Lower lobe of right lung (tissue), 2 donors: ENCODE results near the gene UTRN. TPM values are rescaled to one million over a fixed set of nuclear protein-coding genes. Genes with fewer than 3 reads are reported as not detected.

ENCODE experiments used
- ATAC-seq, 2 donors: fragments of 200-7000 bp; cut with Tn5 transposase; one replicate each; pipeline ENCODE4 v1.9.1; 2020 to 2022; ENCODE audit warnings: mild to moderate bottlenecking in 2 of 2, moderate library complexity in 2 of 2
- DNase-seq: peaks from one replicate; pipeline ENCODE4 v3.0.0-alpha.2; 2020
- H3K27ac ChIP-seq: fragments of 200-600 bp; one replicate; pipeline ENCODE4 v1.8.0; 2022
- H3K27me3 ChIP-seq: fragments of 200-600 bp; one replicate; pipeline ENCODE4 v1.8.0; 2022; ENCODE audit warnings: low read depth
- H3K36me3 ChIP-seq: fragments of 200-600 bp; one replicate; pipeline ENCODE4 v1.8.0; 2022; ENCODE audit warnings: mild to moderate bottlenecking
- H3K4me1 ChIP-seq: fragments of 200-600 bp; one replicate; pipeline ENCODE4 v1.8.0; 2022
- H3K4me3 ChIP-seq: fragments of 200-600 bp; one replicate; pipeline ENCODE4 v1.8.0; 2022; ENCODE audit warnings: mild to moderate bottlenecking
- H3K9me3 ChIP-seq: fragments of 200-600 bp; one replicate; pipeline ENCODE4 v1.8.0; 2022
- intact Hi-C: fragments of 100-400 bp; cut with DNase I; formaldehyde crosslinking; loops from one replicate; pipeline ENCODE4 v1.11.0; 2022
- total RNA-seq: library from RNA; stranded (reverse); fragmentation: NEBNext Ultra II Directional; extraction: Animal tissue kit (Norgen Biotek cat#: 25700); gene quantifications from one replicate; pipeline ENCODE4 v1.2.1, GENCODE V29; 2021
- TF ChIP-seq, protein P1 (sequence below): fragments of 200-600 bp; IDR thresholded peaks from one replicate; pipeline ENCODE4 v1.8.0; 2022; ENCODE audit warnings: antibody characterized with exemption, mild to moderate bottlenecking
- donor health status: DM: no; HTN: yes; CAD: no; lungs with severe emphysema.

UTRN gene
- total RNA-seq, 1 donor from 2014 or later: 275 TPM

DNA sequence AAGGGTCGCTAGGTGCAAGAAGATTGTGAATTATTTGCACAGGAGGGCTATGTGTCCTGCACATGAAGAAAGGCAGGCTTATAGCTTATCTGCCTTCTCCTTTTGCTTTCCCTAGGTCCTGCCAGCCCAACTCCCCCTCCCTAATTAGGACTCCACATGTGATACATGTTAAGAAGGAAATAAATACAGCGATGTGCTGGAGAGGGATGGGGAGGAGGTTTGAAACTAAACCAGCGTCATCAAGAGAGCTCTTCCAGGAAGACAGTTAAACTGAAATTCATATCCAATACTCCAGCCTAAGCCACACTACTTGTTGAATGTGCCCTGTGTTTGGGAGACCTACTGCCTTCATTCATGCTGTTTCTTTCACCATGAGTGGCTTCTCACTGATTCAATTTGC lies 34.9 kb upstream of the UTRN start:
- H3K4me3 ChIP-seq: no peak overlapping the region
- intact Hi-C loops: no loop called here
- H3K36me3 ChIP-seq: no peaks in the 10 kb centered on the region
- TF ChIP-seq, protein P1, sequence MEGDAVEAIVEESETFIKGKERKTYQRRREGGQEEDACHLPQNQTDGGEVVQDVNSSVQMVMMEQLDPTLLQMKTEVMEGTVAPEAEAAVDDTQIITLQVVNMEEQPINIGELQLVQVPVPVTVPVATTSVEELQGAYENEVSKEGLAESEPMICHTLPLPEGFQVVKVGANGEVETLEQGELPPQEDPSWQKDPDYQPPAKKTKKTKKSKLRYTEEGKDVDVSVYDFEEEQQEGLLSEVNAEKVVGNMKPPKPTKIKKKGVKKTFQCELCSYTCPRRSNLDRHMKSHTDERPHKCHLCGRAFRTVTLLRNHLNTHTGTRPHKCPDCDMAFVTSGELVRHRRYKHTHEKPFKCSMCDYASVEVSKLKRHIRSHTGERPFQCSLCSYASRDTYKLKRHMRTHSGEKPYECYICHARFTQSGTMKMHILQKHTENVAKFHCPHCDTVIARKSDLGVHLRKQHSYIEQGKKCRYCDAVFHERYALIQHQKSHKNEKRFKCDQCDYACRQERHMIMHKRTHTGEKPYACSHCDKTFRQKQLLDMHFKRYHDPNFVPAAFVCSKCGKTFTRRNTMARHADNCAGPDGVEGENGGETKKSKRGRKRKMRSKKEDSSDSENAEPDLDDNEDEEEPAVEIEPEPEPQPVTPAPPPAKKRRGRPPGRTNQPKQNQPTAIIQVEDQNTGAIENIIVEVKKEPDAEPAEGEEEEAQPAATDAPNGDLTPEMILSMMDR: no peak
- H3K27ac ChIP-seq: no peak overlapping the region
- H3K9me3 ChIP-seq: no peaks in the 10 kb centered on the region
- no peak for DNase-seq
- no peaks in the 10 kb centered on the region for H3K4me1 ChIP-seq
- no peaks in the 10 kb centered on the region for H3K27me3 ChIP-seq
- no peak for ATAC-seq

GRCh38 chr6:144252259-144252658 lies 32.9 kb upstream of the UTRN start:
- Histone ChIP-seq H3K27me3 (no peaks in the 10 kb centered on the region), H3K27ac (no peak overlapping the region), H3K9me3 (no peaks in the 10 kb centered on the region), H3K4me3 (no peak overlapping the region), H3K36me3 (no peaks in the 10 kb centered on the region), H3K4me1 (no peaks in the 10 kb centered on the region)
- no peak for ATAC-seq
- DNase-seq: no peak
- TF ChIP-seq, protein P1: no peak
- intact Hi-C loops: no loop called here

DNA sequence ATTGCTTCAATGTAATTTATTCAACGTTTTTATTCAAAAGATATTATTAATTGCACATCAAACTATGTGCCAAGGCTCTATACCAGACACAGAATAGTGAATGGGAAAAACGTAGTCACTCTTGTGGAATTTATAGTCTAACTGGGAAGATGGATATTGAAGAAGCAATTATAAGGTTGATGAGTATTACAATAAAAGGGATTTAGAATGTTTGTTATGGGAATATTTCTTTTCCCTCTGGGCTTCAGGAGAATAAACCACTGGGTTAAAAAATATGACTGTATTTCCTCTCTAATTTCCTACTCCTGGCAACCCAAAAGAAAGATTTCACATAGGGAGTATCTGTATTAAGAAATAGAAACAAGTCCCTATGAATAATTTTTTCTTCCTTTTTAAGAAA lies 25.1 kb upstream of the UTRN start:
- ATAC-seq (no peak), DNase-seq (no peak)
- no peaks in the 10 kb centered on the region for H3K27me3 ChIP-seq
- no peak overlapping the region for H3K27ac ChIP-seq
- intact Hi-C loops: no loop called here
- H3K9me3 ChIP-seq: no peaks in the 10 kb centered on the region
- TF ChIP-seq, protein P1: no peak
- no peak overlapping the region for H3K4me3 ChIP-seq
- H3K4me1 ChIP-seq: peaks cover 7% of the 10 kb centered on the region
- H3K36me3 ChIP-seq: no peaks in the 10 kb centered on the region

DNA sequence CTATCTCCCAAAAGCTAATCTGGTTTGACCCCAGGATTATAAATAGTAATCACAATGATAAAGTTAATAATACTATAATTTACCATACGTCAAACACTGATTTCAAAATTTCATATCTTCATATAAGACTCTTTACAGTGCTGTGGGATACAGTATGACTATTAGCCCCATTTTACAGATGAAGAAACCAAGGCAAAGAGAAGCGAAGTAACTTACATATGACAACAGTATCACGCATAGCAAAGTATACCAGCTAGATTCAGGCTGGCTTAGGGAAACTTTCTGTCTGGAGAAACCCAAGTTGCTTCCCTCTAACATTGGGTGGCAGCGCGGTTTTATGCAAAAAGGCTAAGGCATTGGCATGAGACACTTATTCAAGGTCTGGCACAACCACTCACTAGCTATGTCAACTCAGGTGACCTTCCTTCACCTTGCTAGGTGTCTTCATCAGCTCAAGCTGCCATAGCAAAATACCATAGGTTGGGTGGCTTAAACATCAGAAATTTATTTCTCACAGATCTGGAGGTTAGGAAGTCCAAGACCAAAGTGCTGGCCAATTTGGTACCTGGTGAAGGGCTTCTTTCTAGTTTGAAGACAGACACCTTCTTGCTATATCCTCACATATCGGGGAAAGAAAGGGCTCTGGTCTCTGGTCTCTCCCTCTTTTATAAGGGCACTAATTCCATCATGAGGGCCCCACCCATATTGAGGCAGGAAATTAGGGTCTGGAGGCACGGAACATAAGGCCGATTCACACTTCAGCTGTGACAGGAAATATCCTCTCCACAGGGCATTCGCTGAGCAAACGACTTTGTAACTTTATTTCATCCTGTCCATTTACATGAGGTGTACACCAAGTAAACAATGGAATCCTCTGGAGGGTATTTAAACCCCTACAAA lies 22.4 kb upstream of the UTRN start:
- H3K27me3 ChIP-seq: no peaks in the 10 kb centered on the region
- no peak overlapping the region for H3K27ac ChIP-seq
- no peaks in the 10 kb centered on the region for H3K36me3 ChIP-seq
- TF ChIP-seq, protein P1: no peak
- intact Hi-C loops: no loop called here
- DNase-seq (no peak), ATAC-seq (no peak)
- no peaks in the 10 kb centered on the region for H3K9me3 ChIP-seq
- H3K4me3 ChIP-seq: no peak overlapping the region
- peaks cover 23% of the 10 kb centered on the region for H3K4me1 ChIP-seq

GRCh38 chr6:144263786-144264185 lies 21.3 kb upstream of the UTRN start:
- ATAC-seq: no peak
- Histone ChIP-seq H3K4me1 (peaks cover 23% of the 10 kb centered on the region), H3K4me3 (no peak overlapping the region), H3K9me3 (no peaks in the 10 kb centered on the region), H3K27ac (peak overlapping the region; percentile 59), H3K27me3 (no peaks in the 10 kb centered on the region), H3K36me3 (no peaks in the 10 kb centered on the region)
- DNase-seq: no peak
- TF ChIP-seq, protein P1: no peak
- intact Hi-C loops: no loop called here
